Parathyroid adenoma (tissue), 2 donors: ENCODE results near the gene CRISPLD2.

Experiments used
- H2AFZ ChIP-seq: fragments of 300-600 bp; sonication (generic); one replicate; pipeline ENCODE4 v1.7.0; 2017; ENCODE audit warnings: antibody characterized with exemption, mild to moderate bottlenecking
- H3K27ac ChIP-seq: fragments of 300-600 bp; sonication (generic); one replicate; pipeline ENCODE4 v1.7.0; 2017
- H3K27me3 ChIP-seq: fragments of 300-600 bp; sonication (generic); one replicate; pipeline ENCODE4 v1.7.0; 2017; ENCODE audit warnings: low read length; ENCODE audit not compliant: control insufficient read depth, insufficient read depth
- H3K36me3 ChIP-seq: fragments of 300-600 bp; sonication (generic); one replicate; pipeline ENCODE4 v1.7.0; 2017; ENCODE audit warnings: low read length; ENCODE audit not compliant: control insufficient read depth, insufficient read depth
- H3K4me1 ChIP-seq: fragments of 300-600 bp; sonication (generic); one replicate; pipeline ENCODE4 v1.7.0; 2017; ENCODE audit warnings: control low read depth
- H3K4me2 ChIP-seq: fragments of 300-600 bp; sonication (generic); one replicate; pipeline ENCODE4 v1.7.0; 2017; ENCODE audit warnings: low read length
- H3K4me3 ChIP-seq: fragments of 300-600 bp; sonication (generic); one replicate; pipeline ENCODE4 v1.7.0; 2017; ENCODE audit warnings: low read depth, low read length
- H3K79me2 ChIP-seq: fragments of 300-600 bp; sonication (generic); one replicate; pipeline ENCODE4 v1.7.0; 2017; ENCODE audit warnings: control low read depth
- H3K9ac ChIP-seq: fragments of 300-600 bp; sonication (generic); one replicate; pipeline ENCODE4 v1.7.0; 2017; ENCODE audit warnings: mild to moderate bottlenecking
- H3K9me3 ChIP-seq: fragments of 300-600 bp; sonication (generic); one replicate; pipeline ENCODE4 v1.7.0; 2017; ENCODE audit warnings: low read length; ENCODE audit not compliant: control insufficient read depth
- CTCF ChIP-seq: fragments of 300-600 bp; sonication (generic); IDR thresholded peaks from one replicate; pipeline ENCODE4 v1.7.0; 2017; ENCODE audit warnings: antibody characterized with exemption, mild to moderate bottlenecking
- donor health status: primary hyperparathyroidism.

The CRISPLD2 gene

GRCh38 chr16:84844559-84845495 lies 25.0 kb downstream of the CRISPLD2 start:
- Histone ChIP-seq H3K79me2 (no peaks in the 10 kb centered on the region), H3K4me3 (no peak overlapping the region), H3K4me1 (peaks cover 2% of the 10 kb centered on the region), H3K27me3 (no peaks in the 10 kb centered on the region), H3K27ac (no peak overlapping the region), H3K9ac (no peak overlapping the region), H3K36me3 (no peaks in the 10 kb centered on the region), H3K9me3 (no peaks in the 10 kb centered on the region), H2AFZ (no peak overlapping the region), H3K4me2 (no peak overlapping the region)
- no peak for TF ChIP-seq CTCF

- Histone ChIP-seq H3K4me2 (no peak overlapping the region), H3K9ac (no peak overlapping the region), H3K4me3 (no peak overlapping the region), H3K79me2 (no peaks in the 10 kb centered on the region), H3K4me1 (peaks cover 2% of the 10 kb centered on the region), H3K27ac (no peak overlapping the region), H3K9me3 (no peaks in the 10 kb centered on the region), H3K36me3 (no peaks in the 10 kb centered on the region), H3K27me3 (no peaks in the 10 kb centered on the region), H2AFZ (no peak overlapping the region)
- no peak for TF ChIP-seq CTCF
Measured at GRCh38 chr16:84845496-84846002, 25.8 kb downstream of the CRISPLD2 start.

GRCh38 chr16:84847564-84848355 lies 28.0 kb downstream of the CRISPLD2 start:
- no peak overlapping the region for H3K4me3 ChIP-seq
- H2AFZ ChIP-seq, result no peak overlapping the region
- no peaks in the 10 kb centered on the region for H3K27me3 ChIP-seq
- H3K4me2 ChIP-seq, result no peak overlapping the region
- H3K36me3 ChIP-seq, result no peaks in the 10 kb centered on the region
- H3K9ac ChIP-seq, result no peak overlapping the region
- H3K27ac ChIP-seq, result no peak overlapping the region
- no peak for TF ChIP-seq CTCF
- H3K79me2 ChIP-seq, result no peaks in the 10 kb centered on the region
- no peaks in the 10 kb centered on the region for H3K9me3 ChIP-seq
- H3K4me1 ChIP-seq, result peaks cover 2% of the 10 kb centered on the region

GRCh38 chr16:84848986-84849634 lies 29.3 kb downstream of the CRISPLD2 start:
- Histone ChIP-seq H3K79me2 (no peaks in the 10 kb centered on the region), H3K36me3 (no peaks in the 10 kb centered on the region), H3K4me3 (no peak overlapping the region), H3K4me1 (peaks cover under 1% of the 10 kb centered on the region), H3K27me3 (no peaks in the 10 kb centered on the region), H3K9ac (no peak overlapping the region), H3K4me2 (no peak overlapping the region), H3K27ac (no peak overlapping the region), H2AFZ (no peak overlapping the region), H3K9me3 (no peaks in the 10 kb centered on the region)
- no peak for TF ChIP-seq CTCF
